Fibroblast of the aortic adventitia (primary cell): Measurements from ENCODE around the gene ZBTB43. TPM values are rescaled to one million over a fixed set of nuclear protein-coding genes. Genes with fewer than 3 reads are reported as not detected.

Experiments
- DNase-seq: peaks from one replicate; pipeline ENCODE4 v3.0.0-alpha.2; 2010; ENCODE audit warnings: low read depth
- H3K4me3 ChIP-seq: 2 replicates; pipeline ENCODE4 v1.5.1; 2011; ENCODE audit warnings: low read depth, mild to moderate bottlenecking, control low read depth, low read length, moderate library complexity
- total RNA-seq: library from RNA; depleted of rRNA; stranded (reverse); fragments of >200 nt; gene quantifications from 2 replicates; pipeline ENCODE4 v1.2.3, GENCODE V29; 2012; ENCODE audit warnings: low replicate concordance
- TF ChIP-seq, protein P1 (sequence below): IDR thresholded peaks from 2 replicates; pipeline ENCODE4 v1.5.1; 2011; ENCODE audit warnings: mild to moderate bottlenecking, low read length, control low read depth, inconsistent platforms; ENCODE audit not compliant: insufficient read depth

ZBTB43 gene
- total RNA-seq, 1 donor, result 11.1 TPM

DNA sequence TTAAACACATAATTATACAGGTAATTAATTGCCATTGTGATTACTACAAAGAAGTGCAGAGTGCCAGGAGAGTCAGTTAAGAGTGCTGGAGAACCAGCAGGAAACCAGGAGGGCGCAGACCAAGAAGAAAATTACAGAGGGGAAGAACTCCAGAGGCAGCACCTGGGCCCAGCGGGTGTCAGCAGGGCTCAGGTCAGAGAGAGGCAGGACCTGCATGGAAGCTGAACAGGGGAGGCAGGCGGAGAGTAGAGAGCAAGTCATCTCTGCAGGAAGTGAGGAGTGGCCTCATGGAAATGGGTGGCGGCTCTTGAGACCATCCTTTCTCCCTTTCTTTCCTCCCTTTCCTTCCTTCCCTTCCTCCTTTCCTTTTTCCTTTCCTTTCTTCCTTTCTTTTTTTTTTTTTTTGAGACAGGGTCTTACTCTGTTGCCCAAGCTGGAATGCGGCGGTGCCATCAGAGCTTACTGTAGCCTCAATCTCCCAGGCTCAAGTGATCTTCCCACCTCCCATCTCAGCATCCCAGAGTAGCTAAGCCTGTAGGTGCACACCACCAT is 51.6 kb downstream of the ZBTB43 start:
- no peak overlapping the region for H3K4me3 ChIP-seq
- no peak for DNase-seq
- TF ChIP-seq, protein P1, sequence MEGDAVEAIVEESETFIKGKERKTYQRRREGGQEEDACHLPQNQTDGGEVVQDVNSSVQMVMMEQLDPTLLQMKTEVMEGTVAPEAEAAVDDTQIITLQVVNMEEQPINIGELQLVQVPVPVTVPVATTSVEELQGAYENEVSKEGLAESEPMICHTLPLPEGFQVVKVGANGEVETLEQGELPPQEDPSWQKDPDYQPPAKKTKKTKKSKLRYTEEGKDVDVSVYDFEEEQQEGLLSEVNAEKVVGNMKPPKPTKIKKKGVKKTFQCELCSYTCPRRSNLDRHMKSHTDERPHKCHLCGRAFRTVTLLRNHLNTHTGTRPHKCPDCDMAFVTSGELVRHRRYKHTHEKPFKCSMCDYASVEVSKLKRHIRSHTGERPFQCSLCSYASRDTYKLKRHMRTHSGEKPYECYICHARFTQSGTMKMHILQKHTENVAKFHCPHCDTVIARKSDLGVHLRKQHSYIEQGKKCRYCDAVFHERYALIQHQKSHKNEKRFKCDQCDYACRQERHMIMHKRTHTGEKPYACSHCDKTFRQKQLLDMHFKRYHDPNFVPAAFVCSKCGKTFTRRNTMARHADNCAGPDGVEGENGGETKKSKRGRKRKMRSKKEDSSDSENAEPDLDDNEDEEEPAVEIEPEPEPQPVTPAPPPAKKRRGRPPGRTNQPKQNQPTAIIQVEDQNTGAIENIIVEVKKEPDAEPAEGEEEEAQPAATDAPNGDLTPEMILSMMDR, result no peak

DNA sequence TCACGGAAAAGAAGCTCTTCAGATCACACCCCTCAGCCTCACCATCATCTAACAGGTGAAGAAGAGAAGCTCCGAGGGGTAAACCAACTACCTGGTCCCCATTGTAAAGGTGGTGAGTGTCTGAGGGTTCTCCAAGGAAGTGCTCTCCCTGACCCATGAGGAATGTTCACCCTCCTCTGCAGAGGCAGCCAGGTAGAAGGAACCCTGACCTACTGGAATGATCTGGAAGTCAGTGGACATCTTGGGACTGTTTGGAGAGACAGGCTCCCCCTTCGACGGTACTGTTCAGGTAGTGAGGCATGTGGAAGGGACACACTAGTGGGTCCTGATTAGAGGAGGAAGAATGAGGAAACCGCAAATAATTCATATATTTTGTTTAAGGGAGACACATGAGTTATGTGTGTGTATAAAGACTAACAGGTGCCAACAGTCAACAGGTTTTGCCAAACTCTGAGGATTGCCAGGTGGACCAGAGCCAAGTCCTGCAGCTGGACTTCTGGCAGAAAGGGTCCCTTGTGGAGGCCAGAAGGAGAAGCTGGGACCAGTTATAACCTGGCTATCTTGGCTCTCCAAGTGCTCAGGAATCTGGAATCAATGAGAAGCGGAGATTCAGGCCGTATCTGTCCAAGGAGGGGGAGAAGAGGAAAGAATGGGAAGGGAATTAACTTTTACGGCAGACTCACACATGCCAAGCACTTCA is 52.6 kb downstream of the ZBTB43 start:
- no peak overlapping the region for H3K4me3 ChIP-seq
- DNase-seq, result peak; percentile 79
- TF ChIP-seq, protein P1, result no peak

DNA sequence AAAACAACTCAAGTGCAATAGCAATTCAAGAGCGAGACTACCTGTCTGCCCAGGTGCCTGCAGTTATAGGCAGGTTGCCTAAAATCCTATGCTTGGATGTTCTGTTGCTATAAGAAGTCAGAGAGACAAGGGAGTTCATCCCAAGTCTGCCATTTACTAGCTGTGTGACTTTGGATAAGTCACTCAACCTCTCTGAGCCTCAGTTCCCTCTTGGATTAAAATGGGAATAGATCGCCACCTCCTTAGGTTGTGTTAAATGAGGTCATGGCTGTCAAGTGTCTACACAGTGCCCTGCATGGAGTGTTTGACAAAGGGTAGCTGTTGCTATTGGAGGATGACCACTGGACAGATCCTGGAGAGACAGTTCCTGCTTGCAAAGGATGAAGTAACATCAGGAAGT is 54.3 kb downstream of the ZBTB43 start:
- H3K4me3 ChIP-seq, result no peak overlapping the region
- TF ChIP-seq, protein P1, result no peak
- DNase-seq, result no peak

DNA sequence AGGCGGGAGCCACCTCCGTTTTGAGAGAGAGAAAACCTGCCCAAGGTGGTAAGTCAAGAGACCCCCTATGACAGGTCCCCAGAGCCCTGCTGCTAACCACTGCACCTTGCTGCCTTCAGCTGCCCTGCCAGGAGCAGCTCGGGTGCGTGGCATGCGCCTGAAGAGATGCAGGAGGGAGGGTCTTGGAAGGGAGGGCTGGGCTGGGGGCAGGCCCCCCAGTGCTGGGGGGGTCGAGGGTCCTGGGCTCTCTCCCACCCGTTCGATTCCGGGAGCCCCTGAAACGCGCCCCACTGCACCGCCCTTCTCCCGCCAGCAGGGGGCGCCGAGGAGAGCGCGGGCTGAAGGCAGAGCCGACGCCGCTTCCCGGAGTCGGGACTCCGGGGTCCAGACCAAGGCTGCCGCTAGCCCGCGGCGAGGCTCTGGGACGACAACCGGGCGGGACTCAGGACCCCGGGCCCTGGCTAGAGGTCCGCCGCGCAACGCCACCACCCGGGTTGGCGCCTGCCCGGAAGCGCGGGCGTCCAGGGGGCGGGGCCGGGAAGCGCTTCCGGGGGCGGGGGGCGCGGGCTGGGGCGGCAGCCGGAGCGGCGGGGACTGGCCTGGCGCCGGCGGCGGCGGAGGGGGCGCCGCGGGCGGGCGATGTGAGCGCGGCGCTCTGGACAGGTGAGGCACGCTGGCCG is 55.4 kb downstream of the ZBTB43 start, which contains the start of gene ZBTB34:
Gene ZBTB34, plus strand, starts transcription at position 563 of the 680 bp plus-strand sequence. CDS start 18,761 bp downstream, outside the sequence.
- peak; percentile 34 for DNase-seq
- TF ChIP-seq, protein P1, result peak; percentile 97
- H3K4me3 ChIP-seq, result peak within 1 kb of the TSS; percentile 90

DNA sequence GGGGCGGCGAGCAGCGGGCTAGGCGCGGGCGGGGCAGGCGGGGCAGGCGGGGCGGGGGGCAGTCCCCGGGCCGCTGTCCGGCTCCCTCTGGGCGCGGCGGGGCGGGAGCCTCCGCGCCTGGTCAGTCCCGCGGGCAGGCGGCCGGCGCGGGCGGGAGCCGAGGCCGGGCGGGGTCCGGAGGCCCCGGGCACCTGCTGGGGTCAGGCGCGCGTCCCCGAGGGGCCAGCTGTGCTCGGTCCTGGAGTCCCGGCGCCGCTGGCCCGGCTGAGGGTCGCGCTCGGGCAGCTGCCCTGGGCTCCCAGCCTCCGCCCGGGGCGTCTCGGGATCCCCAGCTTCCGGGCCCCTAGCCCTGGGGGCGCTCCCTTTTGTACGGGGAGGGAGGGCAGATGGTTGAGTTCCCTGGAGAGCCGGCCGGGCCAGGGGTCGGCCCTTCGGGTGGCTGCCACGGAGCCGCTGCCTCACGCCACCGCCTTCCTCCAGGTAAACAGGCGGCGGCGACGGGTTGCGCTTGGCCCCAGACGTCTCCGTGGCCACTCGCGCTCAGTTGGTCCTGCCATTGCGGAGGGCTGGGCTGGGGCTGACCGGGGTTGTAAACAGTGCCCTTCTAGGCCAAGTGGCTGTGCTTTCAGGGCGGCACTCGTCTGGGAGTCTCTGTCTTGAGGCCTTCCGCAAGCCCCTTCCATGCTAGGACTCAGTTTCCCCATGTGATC is 56.1 kb downstream of the ZBTB43 start:
- H3K4me3 ChIP-seq, result peak overlapping the region; percentile 90
- TF ChIP-seq, protein P1, result no peak
- DNase-seq, result no peak

DNA sequence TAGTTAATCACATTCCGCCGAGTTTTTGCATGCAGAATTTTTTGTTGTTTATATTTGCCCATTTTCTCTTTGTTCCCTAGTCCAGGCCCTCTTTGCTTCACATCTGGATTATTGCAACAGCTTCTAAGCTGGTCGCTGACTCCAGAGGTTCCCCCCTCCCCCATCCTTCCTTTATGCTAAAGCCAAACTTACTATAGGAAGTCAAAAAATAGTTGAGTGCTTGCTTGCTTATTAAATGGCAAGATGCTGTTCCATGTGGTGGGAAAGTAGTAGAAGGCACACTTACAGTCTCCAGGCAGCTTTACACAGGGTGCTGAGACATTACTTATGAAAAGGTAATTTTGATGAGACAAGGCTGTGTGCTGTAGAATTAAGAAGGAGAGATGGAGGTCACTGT is 56.9 kb downstream of the ZBTB43 start:
- peak; percentile 66 for DNase-seq
- peak overlapping the region; percentile 90 for H3K4me3 ChIP-seq
- TF ChIP-seq, protein P1, result no peak
